HG03045 (cell line): ENCODE data around the gene PRKAR1A.
A peak's percentile ranks its signal among the peaks of the same experiment; 100 is the strongest.
"Not testable (repeated sequence)": the region's sequence is repeated elsewhere in the genome, so short reads cannot be mapped to it uniquely, and the experiment has no call there.

ENCODE experiments used
- ATAC-seq: cut with Tn5 transposase; IDR thresholded peaks from one replicate; pipeline ENCODE4 v1.9.1; 2021; ENCODE audit warnings: mild to moderate bottlenecking, moderate library complexity; ENCODE audit not compliant: unreplicated experiment

Gene PRKAR1A

GRCh38 chr17:68512247-68512959, at the start of gene PRKAR1A:
TSS of gene PRKAR1A (plus strand) at chr17:68512430. CDS start at chr17:68515400, 2,970 bp downstream.
- ATAC-seq, result peak; percentile 95

- no peak for ATAC-seq
Observed at GRCh38 chr17:68463211-68464019, 48.8 kb upstream of the PRKAR1A start.

DNA sequence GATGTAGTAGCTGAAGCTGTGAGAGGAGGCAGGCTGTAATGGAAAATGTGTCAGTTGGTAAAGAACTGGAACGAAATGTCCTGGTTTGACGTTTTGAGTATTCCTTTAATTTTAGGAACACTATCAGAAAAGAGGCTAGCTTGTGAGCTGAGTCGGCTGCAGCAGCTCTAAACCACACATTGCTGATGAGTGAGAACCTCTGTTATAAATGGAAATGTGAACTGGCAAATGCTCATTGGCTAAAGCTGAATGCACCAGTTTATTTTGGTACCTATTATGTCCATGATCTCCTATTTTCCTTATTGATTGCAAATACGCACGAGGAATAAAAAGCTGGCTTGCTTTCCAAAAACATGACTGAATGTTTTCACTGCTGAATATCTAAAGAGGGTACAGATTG, 43.9 kb upstream of the PRKAR1A start:
- ATAC-seq, result no peak

- ATAC-seq, result no peak
Observed at GRCh38 chr17:68468788-68469187, 43.4 kb upstream of the PRKAR1A start.

DNA sequence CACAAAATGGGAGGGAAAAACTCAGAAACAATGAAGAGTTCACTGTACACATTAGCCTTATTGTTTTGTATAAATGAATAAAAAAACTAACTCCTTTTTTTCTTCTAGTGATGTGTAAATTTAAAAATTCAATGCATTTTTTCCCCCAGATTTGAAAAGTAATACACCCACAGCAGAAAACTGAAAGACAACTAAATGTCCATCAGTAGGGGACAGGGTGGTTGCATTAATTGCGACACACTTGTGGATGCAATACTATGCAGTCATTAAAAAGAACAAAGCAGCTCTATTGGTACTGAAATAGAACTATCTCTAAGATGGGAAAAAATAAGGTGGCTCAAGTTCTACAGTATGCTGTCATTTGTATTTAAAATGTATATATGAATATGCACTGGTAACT, 41.3 kb upstream of the PRKAR1A start:
- ATAC-seq, result no peak

GRCh38 chr17:68480885-68481284, 31.3 kb upstream of the PRKAR1A start:
- no peak for ATAC-seq

DNA sequence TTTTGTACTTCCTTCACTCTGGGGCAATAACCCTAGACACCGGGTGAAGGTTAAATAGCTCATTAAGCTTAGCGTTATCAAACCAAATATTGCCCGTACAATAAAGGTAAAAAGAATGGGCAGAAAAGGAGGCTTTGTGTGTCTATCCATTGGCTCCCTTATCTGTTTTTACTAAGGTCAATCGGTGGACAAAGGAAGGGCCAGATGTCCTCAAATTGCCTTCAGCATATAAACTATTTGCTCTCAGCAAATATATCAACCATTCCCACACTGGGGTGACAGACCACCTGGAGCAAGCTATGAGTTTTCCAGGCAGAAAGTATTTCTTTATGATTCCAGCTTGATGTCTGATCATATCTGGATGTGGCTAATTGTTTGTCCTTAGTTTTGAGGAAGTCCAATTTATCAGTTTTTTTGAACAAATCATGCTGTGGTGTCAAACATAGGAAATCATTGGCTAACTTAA, 29.6 kb upstream of the PRKAR1A start:
- ATAC-seq, result no peak

- no peak for ATAC-seq
Observed at GRCh38 chr17:68484458-68484857, 27.8 kb upstream of the PRKAR1A start.

- no peak for ATAC-seq
Observed at GRCh38 chr17:68489919-68490318, 22.3 kb upstream of the PRKAR1A start.

DNA sequence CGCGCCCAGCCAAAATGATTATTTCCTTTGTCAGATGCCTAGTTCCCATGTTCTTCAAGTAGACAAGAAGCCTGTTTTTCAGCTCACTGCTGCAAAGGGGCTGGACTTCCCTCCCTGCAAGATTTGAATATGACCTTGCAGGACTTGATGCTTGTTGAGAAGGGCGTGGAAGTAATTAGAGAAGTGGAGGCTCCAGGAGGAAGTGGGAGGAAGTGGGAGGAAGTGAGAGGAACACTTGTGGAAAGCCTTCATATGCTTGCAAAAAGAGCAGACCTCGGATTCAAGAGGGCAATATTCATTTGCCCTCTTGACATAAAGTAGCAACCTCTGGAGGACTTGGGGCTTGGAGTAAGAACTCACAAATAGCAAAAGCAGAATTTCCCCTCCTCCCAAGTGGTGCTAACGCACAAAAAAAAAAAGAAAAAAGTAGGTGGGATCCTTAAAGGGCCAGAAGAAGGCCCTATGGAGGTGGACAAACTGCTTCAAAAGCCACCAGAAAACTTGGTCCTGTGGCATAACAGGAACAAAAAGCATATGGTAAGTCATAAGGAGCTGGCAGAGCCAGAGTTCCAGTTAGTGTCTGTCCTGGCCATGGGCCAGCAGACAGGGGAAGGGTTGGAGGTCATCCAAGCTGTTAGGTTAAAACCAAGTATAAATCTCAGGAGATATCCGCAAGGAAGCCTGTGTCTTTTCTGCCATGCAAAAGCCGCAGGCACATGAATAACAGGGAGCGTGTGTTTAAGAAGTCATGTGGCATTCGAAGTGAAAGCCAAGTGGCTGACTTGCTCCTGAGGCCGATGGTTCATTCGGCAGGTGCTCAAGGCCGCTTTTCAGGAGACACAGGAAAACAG, 20.6 kb upstream of the PRKAR1A start:
- ATAC-seq, result no peak

DNA sequence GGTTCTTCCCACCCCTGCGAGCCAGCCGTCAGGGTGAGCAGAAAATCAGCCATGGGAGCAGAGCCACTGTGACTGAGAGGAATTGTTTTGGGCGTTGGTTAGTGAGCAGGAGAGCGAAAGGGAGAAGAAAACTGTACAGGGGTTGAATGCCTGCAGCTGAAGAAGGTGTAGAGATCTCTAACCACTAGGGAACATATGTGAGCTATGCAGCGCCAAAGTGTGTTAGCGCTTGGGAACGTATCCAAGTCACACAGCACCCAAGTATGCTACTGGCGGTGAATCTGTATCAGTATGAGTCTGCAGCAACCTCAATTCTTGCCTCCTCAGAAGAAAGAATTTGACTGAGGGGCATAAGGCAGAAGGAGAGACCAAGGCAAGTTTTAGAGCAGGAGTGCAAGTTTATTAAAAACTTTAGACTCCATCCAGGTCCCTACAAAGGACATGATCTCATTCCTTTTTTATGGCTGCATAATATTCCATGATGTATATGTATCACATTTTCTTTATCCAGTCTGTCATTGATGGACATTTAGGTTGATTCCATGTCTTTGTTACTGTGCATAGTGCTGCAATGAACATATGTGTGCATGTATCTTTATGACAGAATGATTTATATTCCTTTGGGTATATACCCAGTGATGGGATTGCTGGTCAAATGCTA, 19.7 kb upstream of the PRKAR1A start:
- ATAC-seq, result not testable (repeated sequence)

DNA sequence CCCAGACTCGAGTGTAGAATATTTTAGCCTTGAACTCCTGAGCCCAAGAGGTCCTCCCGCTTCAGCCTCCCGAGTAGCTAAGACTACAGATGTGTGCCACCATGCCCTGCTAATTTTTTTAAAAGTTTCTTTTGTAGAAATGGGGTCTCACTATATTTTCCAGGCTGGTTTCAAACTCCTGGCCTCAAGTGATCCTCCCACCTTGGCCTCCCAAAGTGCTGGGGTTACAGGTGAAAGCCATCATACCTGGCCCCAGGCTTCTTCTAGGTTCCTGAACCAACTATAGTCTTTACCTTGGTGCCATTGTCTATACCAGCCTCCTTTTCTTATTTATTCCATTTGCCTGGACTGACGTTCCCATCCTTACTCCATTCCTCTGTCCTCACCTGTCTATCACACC, 17.1 kb upstream of the PRKAR1A start:
- ATAC-seq, result no peak

GRCh38 chr17:68497885-68498319, 14.3 kb upstream of the PRKAR1A start:
- peak; percentile 95 for ATAC-seq

- ATAC-seq, result peak; percentile 31
Observed at GRCh38 chr17:68498479-68499326, 13.5 kb upstream of the PRKAR1A start.

DNA sequence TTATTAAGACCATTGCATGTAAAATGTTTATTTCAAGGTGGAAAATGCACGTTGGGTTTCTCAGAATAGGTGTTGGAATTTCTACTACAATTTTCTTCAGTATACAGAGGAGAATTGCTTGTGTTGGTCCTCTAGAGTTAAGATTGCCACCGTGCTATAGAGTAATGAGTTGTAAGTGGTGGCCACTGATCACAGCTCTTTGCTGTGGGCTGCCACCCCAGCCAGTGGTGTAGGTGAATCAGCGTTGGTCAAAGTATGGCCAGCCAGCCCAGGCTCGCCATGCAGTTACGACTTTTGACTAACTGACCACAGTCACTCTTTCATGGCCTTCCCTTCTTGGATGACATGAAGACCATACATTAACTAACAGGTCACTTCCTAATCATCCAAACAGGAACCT, 12.6 kb upstream of the PRKAR1A start:
- no peak for ATAC-seq

GRCh38 chr17:68501074-68501473, 11.2 kb upstream of the PRKAR1A start:
- ATAC-seq, result no peak

DNA sequence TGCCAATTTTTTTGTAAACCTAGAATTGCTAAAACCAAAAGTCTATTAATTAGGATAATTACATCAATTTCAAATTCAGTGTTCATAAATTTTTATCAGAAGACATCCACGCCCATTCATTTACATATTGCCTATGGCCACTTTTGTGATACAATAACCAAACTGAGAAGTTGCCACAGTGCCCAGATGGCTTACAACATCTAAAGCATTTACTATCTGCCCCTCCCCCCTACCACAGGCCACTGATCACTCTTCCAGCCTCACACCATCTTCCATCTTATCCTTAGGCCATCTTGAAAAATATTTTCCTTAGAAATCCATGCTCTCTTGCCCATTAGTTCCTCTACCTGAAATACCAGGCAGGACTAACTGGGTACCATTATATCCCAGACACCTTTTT, 6.3 kb upstream of the PRKAR1A start:
- no peak for ATAC-seq

DNA sequence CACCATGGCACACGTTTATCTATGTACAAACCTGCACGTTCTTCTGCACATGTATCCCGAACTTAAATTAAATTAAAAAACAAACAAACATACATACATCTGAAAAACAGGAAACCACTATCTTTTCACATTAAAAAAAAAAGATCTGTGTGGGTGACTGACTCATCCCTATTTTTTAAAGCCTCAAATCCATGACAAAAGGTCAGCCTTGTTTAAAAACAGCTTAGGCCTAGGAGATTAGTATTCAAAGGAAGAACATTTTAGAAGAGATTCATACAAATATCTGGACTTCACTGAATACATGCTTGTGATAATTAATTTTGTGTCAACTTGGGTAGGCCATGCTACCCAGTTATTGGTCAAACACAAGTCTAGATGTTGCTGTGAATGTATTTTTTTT, 4.7 kb upstream of the PRKAR1A start:
- ATAC-seq, result no peak

DNA sequence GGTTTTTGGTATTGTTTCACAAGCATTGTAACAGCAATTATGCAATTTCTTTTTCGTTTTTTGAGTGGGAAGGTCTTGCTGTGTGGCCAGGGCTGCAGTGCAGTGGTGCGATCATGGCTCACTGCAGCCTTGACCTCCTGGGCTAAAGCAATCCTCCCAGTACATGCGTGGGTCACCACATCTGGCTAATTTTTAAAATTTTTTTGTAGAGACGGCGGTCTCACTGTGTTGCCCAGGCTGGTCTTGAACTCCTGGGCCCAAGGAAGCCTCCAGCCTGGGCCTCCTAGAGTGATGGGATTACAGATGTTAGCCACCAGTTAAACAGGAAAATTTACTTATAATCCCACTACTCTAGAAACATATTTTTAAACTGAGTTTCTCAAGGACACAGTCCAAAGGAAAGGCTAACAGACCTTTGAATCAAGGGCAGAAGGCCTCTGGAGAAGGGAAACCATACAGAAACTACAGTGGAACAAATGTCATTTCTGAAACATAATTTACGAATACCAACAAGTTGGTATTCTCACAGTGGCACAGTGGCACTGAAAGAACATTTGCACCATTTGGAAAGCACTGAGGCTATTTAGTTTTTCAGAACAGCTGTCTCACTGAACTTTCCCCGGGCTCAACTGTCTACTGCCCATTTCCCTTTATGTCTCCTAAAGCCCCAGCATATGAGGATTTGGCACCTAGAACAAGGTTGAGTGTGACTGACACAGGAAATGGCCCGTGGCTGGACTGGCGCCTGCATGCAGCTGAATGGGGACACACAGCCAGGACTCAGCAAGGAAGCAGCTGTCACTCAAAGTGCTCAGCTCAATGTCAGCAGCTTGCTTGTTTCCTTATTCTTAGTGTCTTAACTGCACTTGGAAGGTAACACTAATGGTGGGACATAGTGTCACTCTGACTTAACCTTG, 2.8 kb upstream of the PRKAR1A start:
- ATAC-seq, result no peak
